Stimulated activated CD4-positive, alpha-beta T cell treated with anti-CD3 and anti-CD28 coated beads, Interleukin-4, amount 100 ng/mL, for 24 hours (primary cell): Measurements from ENCODE around the gene ARID1B.
A peak's percentile ranks its signal among the peaks of the same experiment; 100 is the strongest.

Experiments
- DNase-seq: peaks from one replicate; pipeline ENCODE4 v3.0.0-alpha.2; 2020

ARID1B gene

DNA sequence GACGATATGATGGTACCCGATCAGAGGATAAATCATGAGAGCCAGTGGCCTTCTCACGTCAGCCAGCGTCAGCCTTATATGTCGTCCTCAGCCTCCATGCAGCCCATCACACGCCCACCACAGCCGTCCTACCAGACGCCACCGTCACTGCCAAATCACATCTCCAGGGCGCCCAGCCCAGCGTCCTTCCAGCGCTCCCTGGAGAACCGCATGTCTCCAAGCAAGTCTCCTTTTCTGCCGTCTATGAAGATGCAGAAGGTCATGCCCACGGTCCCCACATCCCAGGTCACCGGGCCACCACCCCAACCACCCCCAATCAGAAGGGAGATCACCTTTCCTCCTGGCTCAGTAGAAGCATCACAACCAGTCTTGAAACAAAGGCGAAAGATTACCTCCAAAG, 423.9 kb downstream of the ARID1B start:
- DNase-seq = no peak

DNA sequence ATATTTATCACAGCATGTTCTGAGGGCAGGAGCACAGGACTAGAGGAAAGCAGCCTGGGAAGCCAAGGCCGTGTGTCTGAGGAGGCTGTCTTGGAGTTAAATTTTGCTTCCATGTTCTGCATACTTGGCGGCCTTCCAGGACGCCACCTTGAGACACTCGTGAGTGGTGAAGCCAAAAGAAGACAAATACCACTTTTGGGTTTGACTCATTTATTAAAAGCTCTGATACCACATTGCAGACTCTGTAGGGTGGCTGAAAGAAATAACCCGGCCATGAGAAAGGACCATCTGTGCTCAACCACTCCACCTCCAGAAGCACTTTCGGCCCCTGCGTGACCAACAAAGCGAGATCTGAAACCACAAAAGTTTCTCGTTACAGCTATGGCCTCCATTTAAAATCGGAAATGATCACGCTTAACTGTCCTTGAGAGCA, 426.1 kb downstream of the ARID1B start:
- no peak for DNase-seq

DNA sequence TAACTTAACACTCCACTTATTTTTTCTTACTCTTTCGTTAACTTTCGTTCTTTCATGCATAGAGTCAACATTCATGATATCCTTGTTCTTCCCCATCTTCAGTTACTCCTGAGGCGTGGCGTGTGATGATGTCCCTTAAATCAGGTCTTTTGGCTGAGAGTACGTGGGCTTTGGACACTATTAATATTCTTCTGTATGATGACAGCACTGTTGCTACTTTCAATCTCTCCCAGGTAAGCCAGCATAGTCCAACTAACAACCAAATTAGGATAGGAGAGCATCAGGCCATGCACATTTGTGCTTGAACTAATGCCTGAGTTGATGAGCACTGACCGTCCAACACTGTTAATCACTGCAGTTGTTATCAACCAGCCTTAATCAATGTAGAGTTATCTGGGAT, 426.6 kb downstream of the ARID1B start:
- DNase-seq = no peak

DNA sequence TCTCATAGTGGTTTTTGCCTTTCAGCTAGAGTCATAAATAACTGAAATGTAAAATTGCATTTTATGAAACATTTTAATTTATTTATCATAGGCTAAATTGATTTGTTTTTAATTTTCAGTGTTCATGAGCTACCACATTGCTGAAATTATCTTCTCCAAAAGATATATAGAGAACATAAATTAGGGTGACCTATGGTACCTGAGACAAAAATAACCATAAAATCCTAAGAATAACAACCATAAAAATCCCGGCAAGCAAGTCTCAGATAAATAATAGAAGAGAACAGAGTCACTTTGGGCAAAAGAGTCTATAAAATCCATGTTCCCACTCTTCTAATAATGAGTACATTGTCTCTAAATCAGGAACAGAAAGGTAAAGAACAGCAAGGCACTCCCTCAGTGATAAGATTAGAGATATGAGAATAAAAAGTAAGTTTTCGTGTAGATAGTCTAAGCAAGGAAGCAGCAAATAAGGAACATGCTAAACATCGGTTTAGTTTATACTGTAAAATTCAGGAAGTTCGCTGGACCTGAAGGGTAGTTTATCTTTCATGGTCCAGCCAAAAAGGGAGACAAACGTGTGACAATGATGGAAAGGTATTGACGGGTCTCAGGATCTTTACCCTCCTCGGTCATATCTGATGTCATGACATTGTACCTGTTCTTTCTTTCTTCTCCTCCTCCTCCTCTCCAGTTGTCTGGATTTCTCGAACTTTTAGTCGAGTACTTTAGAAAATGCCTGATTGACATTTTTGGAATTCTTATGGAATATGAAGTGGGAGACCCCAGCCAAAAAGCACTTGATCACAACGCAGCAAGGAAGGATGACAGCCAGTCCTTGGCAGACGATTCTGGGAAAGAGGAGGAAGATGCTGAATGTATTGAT, 428.5 kb downstream of the ARID1B start:
- DNase-seq = no peak

DNA sequence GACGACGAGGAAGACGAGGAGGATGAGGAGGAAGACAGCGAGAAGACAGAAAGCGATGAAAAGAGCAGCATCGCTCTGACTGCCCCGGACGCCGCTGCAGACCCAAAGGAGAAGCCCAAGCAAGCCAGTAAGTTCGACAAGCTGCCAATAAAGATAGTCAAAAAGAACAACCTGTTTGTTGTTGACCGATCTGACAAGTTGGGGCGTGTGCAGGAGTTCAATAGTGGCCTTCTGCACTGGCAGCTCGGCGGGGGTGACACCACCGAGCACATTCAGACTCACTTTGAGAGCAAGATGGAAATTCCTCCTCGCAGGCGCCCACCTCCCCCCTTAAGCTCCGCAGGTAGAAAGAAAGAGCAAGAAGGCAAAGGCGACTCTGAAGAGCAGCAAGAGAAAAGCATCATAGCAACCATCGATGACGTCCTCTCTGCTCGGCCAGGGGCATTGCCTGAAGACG, 429.2 kb downstream of the ARID1B start:
- DNase-seq = no peak

DNA sequence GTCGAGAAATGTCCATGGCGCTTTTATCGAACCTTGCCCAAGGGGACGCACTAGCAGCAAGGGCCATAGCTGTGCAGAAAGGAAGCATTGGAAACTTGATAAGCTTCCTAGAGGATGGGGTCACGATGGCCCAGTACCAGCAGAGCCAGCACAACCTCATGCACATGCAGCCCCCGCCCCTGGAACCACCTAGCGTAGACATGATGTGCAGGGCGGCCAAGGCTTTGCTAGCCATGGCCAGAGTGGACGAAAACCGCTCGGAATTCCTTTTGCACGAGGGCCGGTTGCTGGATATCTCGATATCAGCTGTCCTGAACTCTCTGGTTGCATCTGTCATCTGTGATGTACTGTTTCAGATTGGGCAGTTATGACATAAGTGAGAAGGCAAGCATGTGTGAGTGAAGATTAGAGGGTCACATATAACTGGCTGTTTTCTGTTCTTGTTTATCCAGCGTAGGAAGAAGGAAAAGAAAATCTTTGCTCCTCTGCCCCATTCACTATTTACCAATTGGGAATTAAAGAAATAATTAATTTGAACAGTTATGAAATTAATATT, 430.4 kb downstream of the ARID1B start:
- DNase-seq = no peak

DNA sequence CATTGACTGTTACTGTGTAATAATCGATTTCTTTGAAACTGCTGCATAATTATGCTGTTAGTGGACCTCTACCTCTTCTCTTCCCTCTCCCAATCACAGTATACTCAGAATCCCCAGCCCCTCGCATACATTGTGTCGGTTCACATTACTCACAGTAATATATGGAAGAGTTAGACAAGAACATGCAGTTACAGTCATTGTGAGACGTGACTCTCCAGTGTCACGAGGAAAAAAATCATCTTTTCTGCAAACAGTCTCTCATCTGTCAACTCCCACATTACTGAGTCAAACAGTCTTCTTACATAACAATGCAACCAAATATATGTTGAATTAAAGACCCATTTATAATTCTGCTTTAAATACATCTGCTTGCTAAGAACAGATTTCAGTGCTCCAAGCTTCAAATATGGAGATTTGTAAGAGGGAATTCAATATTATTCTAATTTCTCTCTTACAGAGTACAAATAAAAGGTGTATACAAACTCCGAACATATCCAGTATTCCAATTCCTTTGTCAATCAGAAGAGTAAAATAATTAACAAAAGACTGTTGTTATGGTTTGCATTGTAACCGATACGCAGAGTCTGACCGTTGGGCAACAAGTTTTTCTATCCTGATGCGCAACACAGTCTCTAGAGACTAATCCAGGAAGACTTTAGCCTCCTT, 432.8 kb downstream of the ARID1B start:
- DNase-seq = no peak

DNA sequence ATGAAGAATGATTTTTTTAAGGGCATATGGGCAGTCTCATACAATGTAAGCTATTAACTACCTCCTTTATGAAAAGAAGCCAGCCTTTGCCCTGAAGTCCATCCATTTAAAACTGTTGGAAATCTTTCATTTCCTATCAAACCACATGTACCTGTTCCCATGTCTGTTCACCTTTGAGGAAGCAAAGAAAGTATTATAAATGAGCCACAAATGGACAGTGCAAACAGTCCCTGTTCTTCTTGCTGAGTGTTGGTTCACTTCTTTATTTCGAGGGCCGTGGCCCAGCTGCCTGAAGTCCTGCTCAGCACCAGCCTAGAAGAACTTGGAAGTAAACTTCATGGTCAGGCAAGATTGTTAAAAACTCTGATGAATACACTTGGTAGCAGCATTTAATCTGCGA, 433.8 kb downstream of the ARID1B start:
- DNase-seq = no peak

DNA sequence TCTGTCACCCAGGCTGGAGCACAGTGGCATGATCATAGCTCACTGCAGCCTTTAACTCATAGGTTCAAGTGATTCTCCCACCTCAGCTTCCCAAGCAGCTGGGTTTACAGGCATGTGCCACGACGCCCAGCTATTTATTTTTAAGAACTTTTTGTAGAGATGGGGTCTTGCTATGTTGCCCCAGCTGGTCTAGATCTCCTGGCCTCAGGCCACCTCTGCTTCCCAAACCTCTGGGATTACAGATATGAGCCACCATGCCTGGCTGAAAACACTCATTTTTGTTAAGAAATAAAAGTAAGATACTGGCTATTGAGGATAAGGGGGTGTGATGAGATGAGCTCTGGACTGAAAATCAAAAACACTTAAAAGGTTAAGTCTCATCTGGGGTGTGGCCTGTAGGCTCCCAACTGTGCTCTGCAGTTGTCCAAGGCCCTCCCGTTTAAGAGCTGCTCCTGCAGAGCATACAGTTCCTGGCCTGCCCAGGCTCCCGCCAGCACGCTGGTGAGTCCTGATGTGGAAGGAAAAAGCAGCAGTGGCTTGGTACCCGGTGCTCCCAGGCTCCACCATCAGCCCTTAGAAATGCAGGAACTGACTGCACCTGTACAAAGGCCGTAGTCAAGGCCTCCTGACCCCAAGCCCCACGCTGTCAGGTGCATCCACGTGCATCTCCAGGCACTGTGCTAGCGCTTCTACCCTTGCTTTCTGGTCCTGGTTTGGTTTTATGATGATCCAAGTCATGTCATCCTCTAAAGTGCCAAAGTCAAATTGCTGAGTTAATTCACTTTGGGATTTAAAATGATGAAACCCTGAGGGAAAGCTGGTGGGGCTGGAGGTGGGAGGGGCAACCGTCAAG, 434.7 kb downstream of the ARID1B start:
- DNase-seq = no peak

DNA sequence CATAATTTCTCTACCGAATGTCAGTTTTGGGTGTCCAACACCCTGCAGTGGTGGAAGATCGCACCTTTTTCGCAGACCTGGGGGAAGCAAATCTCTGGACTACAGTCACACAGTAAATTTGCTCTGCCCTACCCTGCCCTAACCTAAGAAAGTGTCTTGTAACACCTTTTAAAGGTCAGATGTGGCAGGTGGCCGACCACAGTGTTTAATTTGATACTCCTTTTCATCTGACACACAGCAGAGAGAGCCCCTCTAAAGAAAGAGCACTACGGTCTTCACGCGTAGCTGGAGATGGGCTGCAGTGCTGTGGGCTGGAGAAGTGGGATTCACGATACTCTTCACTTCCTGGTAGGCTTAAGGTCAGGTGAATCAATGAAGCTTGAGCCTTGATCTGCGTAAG, 436.2 kb downstream of the ARID1B start:
- DNase-seq = no peak

DNA sequence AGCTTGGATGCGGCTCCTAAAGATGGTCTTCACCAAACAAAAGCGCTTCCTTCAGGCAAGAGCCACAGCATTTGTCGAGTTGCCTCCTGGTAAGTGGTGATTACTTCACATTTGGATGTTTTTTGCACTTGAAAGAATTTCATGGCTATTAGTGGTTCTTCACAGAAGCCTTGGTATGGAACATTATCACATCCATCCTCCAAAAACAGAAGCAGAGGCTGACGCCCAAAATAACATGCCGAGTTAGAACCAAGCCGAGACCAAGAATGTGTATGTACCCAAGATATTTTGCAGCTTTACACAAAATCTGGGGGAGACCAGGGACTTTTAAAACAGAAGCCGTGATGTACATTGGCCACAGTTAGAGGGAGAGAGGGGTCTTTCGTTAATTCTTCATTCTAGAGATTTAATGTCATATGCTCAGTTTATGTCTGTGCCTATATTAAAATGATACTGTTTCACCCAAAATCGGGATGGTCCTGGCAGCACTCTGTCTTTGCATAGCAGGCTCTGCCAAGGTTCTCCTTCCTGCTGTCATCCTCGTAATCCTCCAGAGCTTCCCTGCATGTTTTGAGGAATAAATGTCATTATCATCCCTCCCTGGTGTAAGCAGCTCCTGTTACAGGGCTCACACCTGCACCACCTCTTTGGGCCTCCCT, 436.9 kb downstream of the ARID1B start:
- DNase-seq = no peak

DNA sequence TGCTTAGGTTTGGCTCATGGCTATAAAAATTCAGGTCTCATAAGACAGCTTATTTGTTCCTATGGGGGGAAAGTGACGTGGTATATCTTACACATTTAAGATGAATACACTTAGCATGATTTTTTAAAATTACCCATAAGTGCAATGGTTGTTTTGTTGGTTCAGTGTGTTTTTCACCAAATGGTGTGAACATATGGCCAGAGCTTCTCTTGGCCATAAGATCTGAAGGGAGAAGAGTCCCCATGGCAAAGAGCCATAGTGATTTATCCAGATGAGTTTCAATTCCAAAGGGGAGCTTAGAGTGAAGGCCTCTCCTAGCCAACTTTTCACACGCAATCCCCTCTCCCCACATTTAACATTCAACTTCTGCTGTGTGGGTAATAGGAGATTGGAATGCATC, 438.5 kb downstream of the ARID1B start:
- no peak for DNase-seq

DNA sequence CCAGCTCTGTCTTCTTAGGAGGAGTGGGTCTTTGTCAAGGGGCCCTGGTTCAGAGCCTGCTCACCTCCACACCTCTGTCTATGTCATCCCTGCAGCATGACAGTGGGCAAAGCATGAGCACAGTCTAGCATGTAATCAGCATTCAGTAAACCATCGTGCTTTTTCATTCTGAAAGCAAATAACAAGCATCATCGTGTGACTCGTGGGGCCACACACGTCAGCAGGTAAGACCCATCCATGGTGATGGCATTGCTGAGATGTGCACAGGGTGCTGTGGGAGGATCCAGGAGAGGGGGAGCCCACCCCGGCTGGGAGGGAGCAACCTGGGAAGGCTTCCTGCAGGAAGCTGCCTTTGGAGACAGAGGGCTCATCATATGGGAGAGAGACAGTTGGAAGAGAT, 439.4 kb downstream of the ARID1B start:
- DNase-seq = no peak

DNA sequence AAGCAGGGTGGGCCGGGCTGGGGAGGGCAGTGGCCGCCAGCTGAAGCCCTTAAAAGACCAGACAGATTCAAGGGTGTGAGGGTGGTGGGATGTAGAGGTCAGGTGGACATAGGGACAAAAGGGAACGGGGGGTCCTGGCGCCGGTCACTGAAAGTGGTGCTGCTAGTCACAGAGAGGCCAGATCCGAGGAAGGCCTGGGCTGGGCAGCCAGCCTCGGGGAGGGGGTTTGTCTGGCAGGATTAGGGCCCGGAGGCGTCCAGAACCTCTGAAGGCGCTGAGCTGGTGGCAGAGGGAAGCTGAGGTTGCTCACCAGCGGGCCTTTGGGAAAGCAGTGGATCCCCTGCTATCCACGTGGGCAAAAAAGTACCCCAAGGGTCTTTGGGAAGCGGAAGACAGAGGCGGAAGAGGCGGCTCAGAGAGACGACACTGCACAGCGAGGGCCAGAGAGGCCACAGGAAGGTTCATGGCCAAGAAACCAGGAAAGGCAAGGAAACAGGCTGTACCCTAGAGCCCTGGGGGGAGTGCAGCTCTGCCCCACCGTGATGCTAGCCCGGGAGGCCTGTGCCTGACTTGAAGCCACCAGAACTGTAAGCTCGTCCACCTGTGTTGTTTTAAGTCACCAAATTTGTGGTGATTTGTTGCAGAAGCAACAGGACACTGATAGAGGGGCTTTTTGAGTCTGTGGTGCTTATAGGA, 440.2 kb downstream of the ARID1B start:
- DNase-seq = no peak

DNA sequence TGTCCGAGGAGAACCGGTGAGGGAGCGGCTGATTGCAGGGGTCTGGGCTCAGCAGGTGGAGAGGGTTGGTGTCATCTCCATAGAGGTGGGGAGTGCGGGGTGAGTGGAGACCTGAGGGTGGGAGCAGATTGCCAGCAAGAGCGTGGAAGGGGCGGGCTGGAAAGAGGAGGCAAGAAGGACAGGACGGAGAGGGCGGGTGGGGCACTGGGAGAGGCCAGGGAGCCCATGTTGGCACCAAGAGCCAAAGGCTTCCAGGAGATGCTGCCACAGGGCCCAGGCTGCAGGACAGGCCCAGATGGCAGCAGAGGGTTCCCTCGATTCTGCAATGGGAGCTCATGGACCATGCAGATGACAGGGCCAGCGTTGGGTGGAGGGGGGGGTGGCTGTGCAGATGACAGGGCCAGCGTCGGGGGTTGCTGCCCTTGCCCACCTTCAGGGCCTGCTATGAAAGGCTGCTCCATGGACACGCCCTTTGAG, 440.8 kb downstream of the ARID1B start:
- DNase-seq = no peak

DNA sequence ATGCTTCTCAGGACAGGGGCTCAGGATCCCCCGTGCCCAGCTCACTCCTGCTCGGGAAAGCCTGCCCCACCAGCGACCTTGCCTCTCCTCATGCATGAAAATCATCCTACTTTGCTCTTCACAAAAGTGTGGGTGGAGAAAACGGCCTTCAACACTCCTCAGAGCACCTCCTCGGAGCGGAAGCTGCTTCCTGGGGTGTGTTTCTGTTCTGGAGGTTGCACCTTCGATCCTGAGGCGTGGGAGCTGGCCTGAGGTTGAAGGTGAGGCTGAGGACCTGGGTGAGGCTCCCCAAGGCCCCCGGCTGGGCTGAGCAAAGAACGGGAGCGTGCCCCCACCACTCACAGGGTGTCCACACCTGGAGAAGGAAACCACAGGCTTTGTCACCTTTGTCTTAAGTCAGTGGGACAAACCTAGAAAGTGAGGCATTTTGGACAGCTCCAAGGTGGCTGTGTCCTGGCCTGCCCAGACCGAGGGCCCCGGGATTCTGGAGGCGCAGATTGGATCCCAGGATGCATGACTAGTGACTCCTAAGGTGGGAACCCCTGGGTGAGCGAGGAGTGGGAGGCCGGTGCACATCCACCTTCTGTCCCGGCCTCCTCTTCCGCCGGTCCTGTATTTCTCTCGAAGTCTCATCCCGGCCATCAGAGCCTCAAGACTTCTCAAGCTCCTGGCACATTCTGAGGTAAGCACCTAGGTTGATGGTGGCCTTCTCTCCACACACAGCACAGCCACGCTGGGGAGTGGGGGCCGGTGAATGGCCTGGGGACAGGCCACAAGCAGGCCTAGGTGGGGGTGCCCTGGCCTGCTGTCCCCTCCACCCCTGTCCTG, 441.4 kb downstream of the ARID1B start:
- no peak for DNase-seq

DNA sequence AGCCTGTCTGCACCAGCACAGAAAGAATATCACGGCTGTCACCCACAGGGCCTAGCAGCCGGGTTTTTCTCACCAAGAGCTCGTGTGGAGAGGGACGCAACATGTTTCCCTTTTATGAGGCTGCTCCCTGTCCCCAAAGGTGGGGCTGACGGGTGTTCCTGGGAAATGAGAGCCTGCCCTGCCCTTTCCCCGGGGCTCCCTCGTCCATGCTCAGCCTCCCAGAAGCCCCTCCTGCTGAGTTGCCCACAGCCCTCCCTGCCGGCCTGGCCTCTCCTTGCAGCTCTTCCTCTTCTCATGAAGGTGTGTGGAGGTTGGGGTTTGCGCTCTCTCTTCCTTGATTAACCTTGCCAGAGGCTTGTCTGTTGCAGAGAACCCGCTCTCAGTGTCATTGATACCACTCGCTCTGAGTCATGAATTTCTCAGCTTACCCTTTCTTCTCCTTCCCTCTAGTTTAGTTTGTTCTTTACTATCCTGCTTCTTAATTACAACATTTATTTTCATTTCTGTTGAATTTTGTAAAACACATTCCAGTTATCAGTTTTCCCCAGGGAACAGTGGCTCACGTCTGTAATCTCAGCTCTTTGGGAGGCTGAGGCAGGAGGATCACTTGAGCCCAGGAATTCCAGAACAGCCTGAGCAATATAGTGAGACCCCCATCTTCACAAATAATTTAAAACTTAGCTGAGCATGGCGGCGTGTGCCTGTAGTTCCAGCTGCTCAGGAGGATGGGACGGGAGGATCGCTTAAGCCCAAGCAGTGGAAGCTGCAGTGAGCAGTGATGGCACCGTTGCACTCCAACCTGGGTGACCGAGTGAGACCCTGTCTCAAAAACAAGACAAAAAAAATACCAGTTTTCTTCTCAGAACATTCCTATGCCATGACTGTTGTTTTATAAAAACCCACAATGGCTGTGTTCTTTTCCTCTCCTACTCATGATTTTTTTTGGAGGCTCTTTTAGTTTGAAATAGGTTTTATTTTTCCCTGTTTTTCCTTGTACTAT, 442.3 kb downstream of the ARID1B start:
- peak; percentile 1 for DNase-seq

DNA sequence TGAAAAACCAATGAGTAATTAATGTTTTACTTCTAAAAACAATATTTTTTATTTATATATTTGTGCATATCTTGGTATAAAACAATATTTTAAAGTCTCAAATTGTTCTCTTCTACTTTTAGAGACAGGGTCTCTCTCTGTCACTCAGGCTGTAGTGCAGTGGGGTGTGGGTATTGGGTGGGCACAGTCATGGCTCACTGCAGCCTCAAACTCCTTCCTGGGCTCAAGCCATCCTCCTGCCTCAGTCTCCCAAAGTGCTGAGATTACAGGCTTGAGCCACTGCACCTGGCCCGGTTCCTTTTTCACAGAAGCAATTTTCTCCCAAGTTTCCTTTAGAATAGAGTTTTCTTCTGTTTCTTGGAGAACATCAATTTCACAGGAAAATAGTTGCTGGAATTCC, 443.3 kb downstream of the ARID1B start:
- no peak for DNase-seq

DNA sequence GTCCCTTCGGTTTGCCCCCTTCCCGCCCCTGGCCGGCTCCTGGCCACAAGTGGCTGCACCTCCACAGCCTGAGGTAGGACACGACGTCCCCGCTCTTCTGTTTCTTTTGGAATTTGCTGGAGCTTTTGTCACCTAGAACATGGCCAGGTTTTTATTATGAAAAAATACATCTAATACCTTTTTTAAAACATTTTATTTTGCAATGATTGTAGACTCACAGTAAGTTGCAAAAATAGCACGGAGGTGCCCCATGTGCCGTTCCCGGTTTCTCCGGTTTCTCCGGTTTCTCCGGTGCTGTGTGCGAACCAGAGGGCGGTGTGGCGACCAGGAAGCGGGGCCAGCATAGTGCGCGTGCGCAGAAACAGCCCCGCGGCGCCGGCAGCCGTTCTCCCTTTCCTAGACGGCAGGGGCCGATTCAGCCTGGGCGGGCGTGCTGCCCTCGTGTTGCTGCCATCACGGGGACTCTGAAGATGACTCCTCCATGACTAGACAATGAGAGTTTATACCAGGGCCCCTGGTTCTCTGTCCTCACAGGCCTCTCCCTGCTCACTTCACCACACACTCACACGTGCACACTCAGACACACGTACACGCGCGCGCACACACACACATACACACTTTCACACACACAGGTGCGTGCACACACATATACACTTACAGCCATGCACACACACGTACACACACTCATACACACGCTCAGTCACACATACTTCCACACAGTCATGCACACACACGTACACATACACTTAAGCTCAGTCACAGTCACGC, 444.1 kb downstream of the ARID1B start:
- peak; percentile 87 for DNase-seq
